ENCODE data around the gene PTPRN2. TPM values are rescaled to one million over a fixed set of nuclear protein-coding genes. Genes with fewer than 3 reads are reported as not detected.
"Not testable (repeated sequence)": the region's sequence is repeated elsewhere in the genome, so short reads cannot be mapped to it uniquely, and the experiment has no call there.

Gene PTPRN2
- total and polyA plus RNA-seq, 8 donors: 4.9 to 136 (median 46.8) TPM

GRCh38 chr7:157904866-157905570, 682.6 kb downstream of the PTPRN2 start:
- no peak overlapping the region for H3K27ac ChIP-seq
- no peaks in the 10 kb centered on the region for H3K36me3 ChIP-seq
- WGBS, 5 donors: 79 to 89% (median 87%) methylated on average over 17 of the region's 17 CpGs
- intact Hi-C loops (cut with DNase I; ENCODE audit: low total_unique reads): no loop called here
- DNase-seq: no peak
- no peaks in the 10 kb centered on the region for H3K9me3 ChIP-seq
- no peak overlapping the region for H3K4me3 ChIP-seq
- peaks cover 0 to 4% (median 0%) of the 10 kb centered on the region in 4 donors for H3K4me1 ChIP-seq
- no peaks in the 10 kb centered on the region for H3K27me3 ChIP-seq
- no peak for TF ChIP-seq EP300 (IDR thresholded peaks at IDR 0.05)
- no peak for TF ChIP-seq POLR2AphosphoS5 (IDR thresholded peaks at IDR 0.05)
- no peak for TF ChIP-seq CTCF (IDR thresholded peaks at IDR 0.05)
- TF ChIP-seq POLR2A (IDR thresholded peaks at IDR 0.05): no peak

- no peak for DNase-seq
- TF ChIP-seq POLR2A (IDR thresholded peaks at IDR 0.05) (no peak), CTCF (IDR thresholded peaks at IDR 0.05) (no peak), POLR2AphosphoS5 (IDR thresholded peaks at IDR 0.05) (no peak), EP300 (IDR thresholded peaks at IDR 0.05) (no peak)
- Histone ChIP-seq H3K27me3 (no peaks in the 10 kb centered on the region), H3K9me3 (no peaks in the 10 kb centered on the region), H3K4me3 (no peak overlapping the region), H3K4me1 (peaks cover 0 to 4% (median 0%) of the 10 kb centered on the region in 4 donors), H3K27ac (no peak overlapping the region), H3K36me3 (no peaks in the 10 kb centered on the region)
- intact Hi-C loops (cut with DNase I; ENCODE audit: low total_unique reads): no loop called here
- 88 to 93% (median 90%) methylated on average over 28 of the region's 28 CpGs for WGBS, 5 donors
Observed at GRCh38 chr7:157904211-157904865, 683.3 kb downstream of the PTPRN2 start.

GRCh38 chr7:157903710-157904109, 683.9 kb downstream of the PTPRN2 start:
- peaks cover 0 to 4% (median 0%) of the 10 kb centered on the region in 4 donors for H3K4me1 ChIP-seq
- no peaks in the 10 kb centered on the region for H3K27me3 ChIP-seq
- no peaks in the 10 kb centered on the region for H3K36me3 ChIP-seq
- TF ChIP-seq POLR2AphosphoS5 (IDR thresholded peaks at IDR 0.05) (no peak), CTCF (IDR thresholded peaks at IDR 0.05) (no peak), POLR2A (IDR thresholded peaks at IDR 0.05) (no peak), EP300 (IDR thresholded peaks at IDR 0.05) (no peak)
- no peak overlapping the region for H3K4me3 ChIP-seq
- intact Hi-C loops (cut with DNase I; ENCODE audit: low total_unique reads): no loop called here
- H3K9me3 ChIP-seq: no peaks in the 10 kb centered on the region
- 66 to 84% (median 76%) methylated on average over 14 of the region's 14 CpGs for WGBS, 5 donors
- DNase-seq: no peak
- no peak overlapping the region for H3K27ac ChIP-seq

GRCh38 chr7:157903296-157903695, 684.3 kb downstream of the PTPRN2 start:
- no peak overlapping the region for H3K4me3 ChIP-seq
- no peaks in the 10 kb centered on the region for H3K27me3 ChIP-seq
- TF ChIP-seq EP300 (IDR thresholded peaks at IDR 0.05) (no peak), CTCF (IDR thresholded peaks at IDR 0.05) (no peak), POLR2A (IDR thresholded peaks at IDR 0.05) (no peak), POLR2AphosphoS5 (IDR thresholded peaks at IDR 0.05) (no peak)
- peaks cover 0 to 4% (median 0%) of the 10 kb centered on the region in 4 donors for H3K4me1 ChIP-seq
- H3K27ac ChIP-seq: no peak overlapping the region
- intact Hi-C loops (cut with DNase I; ENCODE audit: low total_unique reads): no loop called here
- H3K36me3 ChIP-seq: no peaks in the 10 kb centered on the region
- H3K9me3 ChIP-seq: no peaks in the 10 kb centered on the region
- DNase-seq: no peak
- 89 to 95% (median 92%) methylated on average over 9 of the region's 9 CpGs for WGBS, 5 donors

- intact Hi-C loops (cut with DNase I; ENCODE audit: low total_unique reads); DNase-seq; H3K27ac ChIP-seq; H3K9me3 ChIP-seq; H3K36me3 ChIP-seq; H3K4me3 ChIP-seq; H3K4me1 ChIP-seq; H3K27me3 ChIP-seq: not testable (repeated sequence)
- WGBS, 5 donors: 91 to 94% (median 92%) methylated on average over 36 to 45 of the region's 45 CpGs
Observed at GRCh38 chr7:157901816-157902610, 685.6 kb downstream of the PTPRN2 start.
